Measurements from ENCODE around the gene TAF6L.
"Not testable (repeated sequence)": the region's sequence is repeated elsewhere in the genome, so short reads cannot be mapped to it uniquely, and the experiment has no call there.

TAF6L gene

GRCh38 chr11:62771144-62772021 lies at the start of gene TAF6L:
TSS of gene TAF6L (plus strand) at chr11:62771396. CDS start at chr11:62775784, 4,388 bp downstream.
- peak; percentile 77 to 81 for DNase-seq (ENCODE audit: low read depth in 2 of 2, low spot score in 1 of 2)

- no peak for DNase-seq (ENCODE audit: low read depth in 2 of 2, low spot score in 1 of 2)
Observed at GRCh38 chr11:62721994-62722393, 49.2 kb upstream of the TAF6L start.

- DNase-seq (ENCODE audit: low read depth in 2 of 2, low spot score in 1 of 2) = no peak
Observed at GRCh38 chr11:62724171-62724570, 47.0 kb upstream of the TAF6L start.

DNA sequence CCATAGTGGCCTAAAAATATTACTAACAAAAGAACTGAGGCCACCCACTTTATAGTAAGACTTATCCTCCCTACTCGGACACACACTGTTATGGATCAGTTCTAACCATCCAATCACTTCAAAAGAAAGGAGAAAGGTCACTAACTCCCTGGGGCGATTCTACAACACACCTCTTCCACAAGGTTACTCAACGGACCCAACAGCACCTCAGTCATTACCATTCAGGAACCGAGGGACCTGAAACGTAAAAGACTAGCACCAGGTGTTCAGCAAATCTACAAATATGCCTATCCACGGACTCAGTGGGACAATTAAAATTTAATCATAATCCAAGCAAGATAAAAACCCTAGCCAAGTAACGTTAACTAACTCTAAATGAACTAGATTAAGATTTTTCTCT lies 45.5 kb upstream of the TAF6L start:
- DNase-seq (ENCODE audit: low read depth in 2 of 2, low spot score in 1 of 2) = no peak

DNA sequence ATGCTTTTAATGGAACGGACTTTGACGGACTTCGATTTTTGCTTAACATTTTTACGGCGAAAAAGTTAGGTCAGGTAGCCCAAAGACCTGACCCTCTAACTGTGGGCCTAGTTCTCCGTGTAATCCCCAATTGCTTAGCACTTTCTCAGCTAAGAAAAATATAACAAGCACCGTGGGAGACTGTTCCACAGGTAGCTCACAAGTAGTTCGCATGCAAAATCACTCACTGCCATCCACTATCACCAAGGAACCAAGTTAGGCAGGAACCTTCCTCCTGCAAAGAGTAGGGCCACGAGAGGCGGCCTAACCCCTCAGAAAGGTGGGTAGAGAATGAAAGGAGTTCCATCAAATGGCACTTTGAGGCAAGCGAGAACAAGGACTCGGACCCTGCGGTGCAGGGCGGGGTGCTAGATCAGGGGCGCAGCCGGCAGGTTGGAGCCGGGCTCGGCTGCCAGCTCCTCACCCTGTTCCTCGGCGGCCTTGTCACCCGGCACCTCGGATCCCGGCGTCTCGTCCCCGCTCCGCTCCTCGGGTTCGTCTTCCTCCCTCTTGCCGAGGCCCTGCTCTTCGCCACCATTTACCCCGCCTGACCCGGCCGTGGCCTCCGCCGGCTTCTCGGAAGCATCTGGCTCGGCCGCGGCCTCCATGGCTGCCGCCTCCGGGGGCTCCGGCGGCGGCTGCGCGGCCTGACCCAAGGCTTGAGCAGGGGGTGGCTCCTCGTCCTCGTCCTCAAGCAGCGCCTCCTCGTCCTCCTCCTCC lies 44.9 kb upstream of the TAF6L start:
- DNase-seq (ENCODE audit: low read depth in 2 of 2, low spot score in 1 of 2) = no peak

- DNase-seq (ENCODE audit: low read depth in 2 of 2, low spot score in 1 of 2) = no peak
Observed at GRCh38 chr11:62726915-62727164, 44.4 kb upstream of the TAF6L start.

DNA sequence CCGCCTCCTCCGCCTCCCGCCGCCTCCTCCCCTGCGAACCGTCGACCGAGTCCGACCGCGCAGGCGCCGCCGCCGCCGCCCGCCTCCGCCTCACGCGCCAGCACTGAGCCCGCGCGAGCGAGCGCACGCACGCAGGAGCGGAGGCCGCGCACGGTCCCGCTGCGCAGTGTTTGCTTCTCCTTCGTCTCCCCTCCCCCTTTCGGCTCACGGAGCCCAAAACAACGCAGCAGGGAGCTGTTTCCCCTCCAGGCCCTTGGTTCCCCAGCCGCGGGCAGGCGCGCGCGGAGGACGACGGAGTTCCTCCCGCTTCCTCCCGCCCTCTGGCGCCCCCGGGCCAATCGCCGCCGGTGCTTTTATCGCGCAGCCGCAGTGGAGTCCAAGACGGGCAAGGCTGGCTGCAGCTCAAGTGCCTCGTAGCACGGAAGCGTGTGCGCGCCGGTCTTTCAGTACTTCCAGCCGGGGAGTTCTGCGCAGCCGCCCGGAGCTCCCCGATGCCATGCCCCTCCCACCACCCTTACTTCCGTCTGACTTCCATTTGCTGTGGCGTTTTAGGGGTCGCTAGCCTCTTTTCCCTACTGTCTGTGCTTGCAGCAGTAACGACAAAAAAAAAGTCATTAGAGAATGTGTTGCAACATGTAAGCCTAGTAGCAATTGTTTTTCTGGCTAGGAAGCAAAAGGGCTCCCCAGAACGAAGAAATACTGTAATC lies 43.9 kb upstream of the TAF6L start, which contains the start of gene HNRNPUL2:
Gene HNRNPUL2 (minus strand): TSS at position 293 of the 707 bp plus-strand sequence. CDS start 301 bp downstream, outside the sequence.
- peak; percentile 93 to 97 for DNase-seq (ENCODE audit: low read depth in 2 of 2, low spot score in 1 of 2)

GRCh38 chr11:62727872-62728170 lies 43.4 kb upstream of the TAF6L start:
- DNase-seq (ENCODE audit: low read depth in 2 of 2, low spot score in 1 of 2) = peak; percentile 49 to 63

- peak; percentile 60 to 76 for DNase-seq (ENCODE audit: low read depth in 2 of 2, low spot score in 1 of 2)
Observed at GRCh38 chr11:62728171-62728988, 42.8 kb upstream of the TAF6L start, which contains the start of gene TTC9C. TSS of gene TTC9C (plus strand) at chr11:62728486. CDS start at chr11:62728849, 363 bp downstream.

- not testable (repeated sequence) for DNase-seq (ENCODE audit: low read depth in 2 of 2, low spot score in 1 of 2)
Observed at GRCh38 chr11:62730076-62730475, 41.1 kb upstream of the TAF6L start.

- no peak for DNase-seq (ENCODE audit: low read depth in 2 of 2, low spot score in 1 of 2)
Observed at GRCh38 chr11:62732830-62733229, 38.4 kb upstream of the TAF6L start.

- no peak for DNase-seq (ENCODE audit: low read depth in 2 of 2, low spot score in 1 of 2)
Observed at GRCh38 chr11:62737196-62737595, 34.0 kb upstream of the TAF6L start.

GRCh38 chr11:62747475-62748160 lies 23.6 kb upstream of the TAF6L start:
- no peak for DNase-seq (ENCODE audit: low read depth in 2 of 2, low spot score in 1 of 2)

DNA sequence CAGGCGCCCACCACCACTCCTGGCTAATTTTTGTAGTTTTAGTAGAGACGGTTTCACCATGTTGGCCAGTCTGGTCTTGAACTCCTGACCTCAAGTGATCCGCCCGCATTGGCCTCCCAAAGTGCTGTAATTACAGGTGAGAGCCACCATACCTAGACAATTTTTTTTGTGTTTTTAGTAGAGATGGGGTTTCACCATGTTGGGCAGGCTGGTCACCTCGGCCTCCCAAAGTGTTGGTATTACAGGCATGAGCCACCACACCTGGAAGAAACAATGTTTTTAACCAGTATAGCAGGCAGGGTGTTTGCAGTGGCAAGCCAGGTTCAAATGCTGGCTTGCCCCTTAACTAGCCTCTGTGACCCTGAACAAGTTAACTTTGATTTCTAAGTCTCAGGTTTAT lies 21.3 kb upstream of the TAF6L start:
- DNase-seq (ENCODE audit: low read depth in 2 of 2, low spot score in 1 of 2) = not testable (repeated sequence)

DNA sequence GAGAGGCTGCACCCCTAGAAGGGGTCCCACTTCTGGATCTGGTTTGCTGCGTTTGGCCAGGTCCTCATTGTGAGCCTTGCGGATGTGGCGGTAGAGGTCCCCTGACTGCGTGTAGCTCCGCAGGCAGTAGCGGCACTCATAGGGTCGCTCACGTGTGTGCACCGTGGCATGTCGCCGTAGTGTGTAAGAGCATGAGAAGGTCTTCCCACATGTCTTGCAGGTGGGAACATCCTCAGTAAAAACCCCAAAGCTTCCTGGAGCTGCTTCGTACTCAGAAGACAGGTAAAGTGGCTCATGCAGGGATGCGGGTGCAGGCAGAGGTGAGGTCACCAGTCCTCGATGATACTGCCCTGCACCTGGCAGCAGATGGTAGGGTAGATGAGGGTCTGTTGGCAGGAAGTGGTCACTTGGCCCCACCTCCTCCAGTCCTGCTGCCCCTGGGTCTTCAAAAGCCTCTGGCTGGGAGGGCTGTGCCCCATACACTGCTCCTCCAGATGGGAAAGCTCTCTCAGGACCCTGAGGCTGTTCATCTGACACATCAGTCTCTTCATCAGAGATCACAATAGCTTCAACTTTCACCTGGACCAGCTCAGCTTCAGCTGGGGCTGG lies 18.9 kb upstream of the TAF6L start:
- DNase-seq (ENCODE audit: low read depth in 2 of 2, low spot score in 1 of 2) = no peak

DNA sequence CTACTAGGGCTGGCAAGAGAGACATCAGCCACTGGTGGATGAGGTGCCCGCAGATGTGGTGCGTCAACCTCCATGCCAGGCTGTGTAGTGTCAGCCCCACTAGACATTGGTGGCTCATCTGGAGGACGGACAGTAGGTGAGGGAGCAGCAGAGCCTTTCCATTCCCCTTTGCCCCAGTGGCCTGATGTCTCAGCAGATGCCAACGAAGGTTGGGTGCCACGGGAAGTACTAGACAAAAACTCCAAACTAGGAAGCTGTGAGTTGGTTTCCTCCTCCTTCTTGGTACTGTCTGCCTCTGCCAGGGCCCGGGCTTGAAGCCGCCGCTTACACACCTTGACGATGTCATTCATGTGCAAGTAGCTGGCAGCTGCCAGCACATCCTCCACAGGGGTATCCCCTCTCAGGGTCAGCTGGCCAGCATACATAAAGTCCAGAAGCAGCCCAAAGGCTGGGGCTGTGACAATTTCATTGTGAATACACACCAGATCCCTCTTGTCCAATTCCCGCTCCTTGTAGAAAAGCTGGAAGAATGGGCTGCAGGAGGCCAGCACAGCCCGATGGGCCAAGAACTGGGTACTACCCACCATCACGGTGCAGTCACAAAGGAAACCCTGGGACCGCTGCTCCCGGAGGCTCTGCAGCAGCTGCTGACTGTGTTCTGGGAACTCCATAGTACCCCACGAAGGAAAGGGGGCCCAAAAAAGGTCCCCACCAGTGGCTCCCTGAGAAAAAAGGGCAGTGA lies 18.0 kb upstream of the TAF6L start:
- no peak for DNase-seq (ENCODE audit: low read depth in 2 of 2, low spot score in 1 of 2)

DNA sequence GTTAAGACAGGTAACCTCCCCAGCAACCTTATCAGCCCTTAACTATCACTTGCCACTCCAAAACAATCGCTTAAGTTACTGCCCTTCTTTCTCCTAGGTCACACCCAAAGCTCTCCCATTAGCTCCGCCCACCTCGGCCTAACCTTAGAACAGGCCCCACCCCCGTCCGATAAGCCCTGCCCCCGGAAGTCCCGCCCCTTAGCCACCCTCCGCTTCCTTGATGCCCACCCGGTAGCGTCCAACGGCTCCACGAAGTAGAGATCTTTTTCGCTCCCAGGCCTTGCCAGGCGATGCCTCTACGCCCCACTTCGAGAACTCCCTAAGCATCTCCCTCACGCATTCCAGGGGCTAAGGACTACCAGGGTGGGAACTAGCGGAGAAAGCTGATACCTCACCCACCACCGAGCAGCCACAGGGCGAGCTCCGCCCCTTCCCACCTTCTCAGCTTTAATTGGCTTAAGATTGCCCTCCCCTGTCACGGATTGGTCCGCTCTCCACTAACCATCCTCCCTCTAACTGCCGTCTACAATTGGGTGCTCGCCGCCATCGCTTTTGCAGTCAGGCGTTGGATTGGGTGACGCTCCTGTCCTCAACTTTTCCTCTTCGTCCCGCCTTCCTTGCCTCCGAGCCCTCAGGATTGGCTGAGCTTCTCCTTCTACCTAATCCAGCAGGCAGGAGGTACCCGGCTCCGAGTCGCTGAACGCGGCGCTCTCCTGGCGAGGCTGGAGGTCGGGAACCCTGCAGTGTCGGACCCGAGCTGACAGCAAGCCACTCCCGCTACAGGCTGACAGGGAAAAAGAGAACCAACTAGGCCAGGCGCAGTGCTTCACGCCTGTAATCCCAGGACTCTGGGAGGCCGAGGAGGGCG lies 17.2 kb upstream of the TAF6L start, which contains the start of gene ZBTB3:
Gene ZBTB3 (minus strand): TSS at position 425 of the 868 bp plus-strand sequence. CDS start 496 bp downstream, outside the sequence.
- DNase-seq (ENCODE audit: low read depth in 2 of 2, low spot score in 1 of 2) = peak; percentile 93 to 97

DNA sequence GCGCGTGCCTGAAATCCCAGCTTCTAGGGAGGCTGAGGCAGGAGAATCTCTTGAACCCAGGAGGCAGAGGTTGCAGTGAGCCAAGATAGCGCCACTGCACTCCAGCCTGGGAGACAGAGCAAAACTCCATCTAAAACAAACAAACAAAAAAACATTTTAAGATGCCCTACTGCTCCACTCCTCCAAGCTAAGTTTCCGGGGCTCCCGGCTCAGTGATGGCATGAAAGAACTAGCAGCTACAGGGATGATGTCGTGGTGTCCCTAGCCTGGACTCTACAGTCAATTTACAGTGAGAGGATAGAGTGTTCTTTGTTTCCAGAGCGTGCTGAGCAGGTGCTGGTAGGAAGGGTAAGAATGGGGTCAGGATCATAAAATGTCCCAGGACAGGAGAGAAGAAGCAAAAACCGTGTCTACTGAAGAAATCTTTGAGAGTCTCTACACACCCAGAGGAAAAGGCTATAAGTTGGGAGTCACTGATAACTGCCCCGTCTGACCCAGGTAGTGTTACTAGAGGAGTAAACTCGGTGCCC lies 16.0 kb upstream of the TAF6L start:
- DNase-seq (ENCODE audit: low read depth in 2 of 2, low spot score in 1 of 2) = no peak
